Liver (tissue), 3 donors: ENCODE data around the gene CDH4.

Experiments used
- CTCF ChIP-seq: fragments of 150-350 bp; IDR thresholded peaks from 2 replicates; pipeline ENCODE4 v1.5.1; 2017; ENCODE audit warnings: improper control_type of control experiment, low read depth, low read length; ENCODE audit not compliant: missing input control
- MAX ChIP-seq: IDR thresholded peaks from 2 replicates; pipeline ENCODE4 v1.6.1; 2016; ENCODE audit warnings: antibody characterized with exemption
- SP1 ChIP-seq: IDR thresholded peaks from 2 replicates; pipeline ENCODE4 v1.6.1; 2018; ENCODE audit warnings: antibody characterized with exemption, mild to moderate bottlenecking
- TAF1 ChIP-seq: conservative IDR thresholded peaks from 2 replicates; pipeline ENCODE4 v1.6.1; 2016; ENCODE audit warnings: antibody characterized with exemption, mild to moderate bottlenecking
- TF ChIP-seq, protein P1 (sequence below): IDR thresholded peaks from 2 replicates; pipeline ENCODE4 v1.6.1; 2016; ENCODE audit warnings: antibody characterized with exemption, mild to moderate bottlenecking
- donor health status: healthy.
- donor health status: healthy.

- TF ChIP-seq TAF1 = no peak
- no peak for TF ChIP-seq CTCF
- TF ChIP-seq, protein P1, sequence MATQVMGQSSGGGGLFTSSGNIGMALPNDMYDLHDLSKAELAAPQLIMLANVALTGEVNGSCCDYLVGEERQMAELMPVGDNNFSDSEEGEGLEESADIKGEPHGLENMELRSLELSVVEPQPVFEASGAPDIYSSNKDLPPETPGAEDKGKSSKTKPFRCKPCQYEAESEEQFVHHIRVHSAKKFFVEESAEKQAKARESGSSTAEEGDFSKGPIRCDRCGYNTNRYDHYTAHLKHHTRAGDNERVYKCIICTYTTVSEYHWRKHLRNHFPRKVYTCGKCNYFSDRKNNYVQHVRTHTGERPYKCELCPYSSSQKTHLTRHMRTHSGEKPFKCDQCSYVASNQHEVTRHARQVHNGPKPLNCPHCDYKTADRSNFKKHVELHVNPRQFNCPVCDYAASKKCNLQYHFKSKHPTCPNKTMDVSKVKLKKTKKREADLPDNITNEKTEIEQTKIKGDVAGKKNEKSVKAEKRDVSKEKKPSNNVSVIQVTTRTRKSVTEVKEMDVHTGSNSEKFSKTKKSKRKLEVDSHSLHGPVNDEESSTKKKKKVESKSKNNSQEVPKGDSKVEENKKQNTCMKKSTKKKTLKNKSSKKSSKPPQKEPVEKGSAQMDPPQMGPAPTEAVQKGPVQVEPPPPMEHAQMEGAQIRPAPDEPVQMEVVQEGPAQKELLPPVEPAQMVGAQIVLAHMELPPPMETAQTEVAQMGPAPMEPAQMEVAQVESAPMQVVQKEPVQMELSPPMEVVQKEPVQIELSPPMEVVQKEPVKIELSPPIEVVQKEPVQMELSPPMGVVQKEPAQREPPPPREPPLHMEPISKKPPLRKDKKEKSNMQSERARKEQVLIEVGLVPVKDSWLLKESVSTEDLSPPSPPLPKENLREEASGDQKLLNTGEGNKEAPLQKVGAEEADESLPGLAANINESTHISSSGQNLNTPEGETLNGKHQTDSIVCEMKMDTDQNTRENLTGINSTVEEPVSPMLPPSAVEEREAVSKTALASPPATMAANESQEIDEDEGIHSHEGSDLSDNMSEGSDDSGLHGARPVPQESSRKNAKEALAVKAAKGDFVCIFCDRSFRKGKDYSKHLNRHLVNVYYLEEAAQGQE = no peak
- no peak for TF ChIP-seq SP1
- TF ChIP-seq MAX = no peak
These were observed 49.9 kb downstream of the CDH4 start for GRCh38 chr20:61301711-61302525.
